CD4-positive, CD25-positive, alpha-beta regulatory T cell (primary cell): ENCODE data around the gene PSORS1C1. TPM values are rescaled to one million over a fixed set of nuclear protein-coding genes. Genes with fewer than 3 reads are reported as not detected.

ENCODE experiments used
- ATAC-seq, 2 donors: fragments of 150-1000 bp; cut with Tn5 transposase; one replicate each; pipeline ENCODE4 v1.10.0; 2021; ENCODE audit warnings: low read depth in 2 of 2, moderate number of reproducible peaks in 2 of 2, moderate library complexity in 1 of 2
- DNase-seq, 3 donors: peaks; one replicate each; pipeline versions ENCODE4 v3.0.0 to v3.0.0-alpha.2; 2012 to 2022; ENCODE audit warnings: mixed read lengths in 1 of 3
- H3K27ac ChIP-seq: one replicate; pipeline ENCODE4 v1.7.0; 2013; ENCODE audit warnings: mild to moderate bottlenecking, low read length; ENCODE audit not compliant: insufficient read depth, poor library complexity, severe bottlenecking
- H3K27me3 ChIP-seq: one replicate; pipeline ENCODE4 v1.7.0; 2013; ENCODE audit warnings: low read length; ENCODE audit not compliant: control insufficient read depth, insufficient read depth
- H3K36me3 ChIP-seq: one replicate; pipeline ENCODE4 v1.7.0; 2013; ENCODE audit warnings: mild to moderate bottlenecking, low read length, moderate library complexity; ENCODE audit not compliant: control insufficient read depth, insufficient read depth
- H3K4me1 ChIP-seq: 2 replicates; pipeline ENCODE4 v1.7.0; 2013; ENCODE audit warnings: mild to moderate bottlenecking, low read length; ENCODE audit not compliant: insufficient read depth, control insufficient read depth, poor library complexity, severe bottlenecking
- H3K4me3 ChIP-seq: one replicate; pipeline ENCODE4 v1.7.0; 2013; ENCODE audit warnings: low read depth, mild to moderate bottlenecking, low read length, moderate library complexity
- H3K9me3 ChIP-seq, 2 experiments: 1 replicate in 1 of 2; 2 replicates in 1 of 2; pipeline ENCODE4 v1.7.0; 2013; ENCODE audit warnings: low read length in 2 of 2, mild to moderate bottlenecking in 1 of 2, moderate library complexity in 1 of 2; ENCODE audit not compliant: control insufficient read depth in 2 of 2
- H3K27ac Mint-ChIP-seq, 3 donors: one replicate each; pipeline ENCODE4 v1.8.0; 2020 to 2022; ENCODE audit warnings: mild to moderate bottlenecking in 3 of 3, mixed read lengths in 3 of 3, moderate library complexity in 2 of 3
- H3K27me3 Mint-ChIP-seq: one replicate; pipeline ENCODE4 v1.8.0; 2022; ENCODE audit warnings: mild to moderate bottlenecking, mixed read lengths
- H3K36me3 Mint-ChIP-seq: one replicate; pipeline ENCODE4 v1.8.0; 2020; ENCODE audit warnings: mixed read lengths
- H3K4me1 Mint-ChIP-seq, 4 donors: one replicate each; pipeline ENCODE4 v1.8.0; 2020 to 2022; ENCODE audit warnings: mixed read lengths in 4 of 4, mild to moderate bottlenecking in 1 of 4
- H3K4me3 Mint-ChIP-seq, 4 donors: one replicate each; pipeline ENCODE4 v1.8.0; 2020 to 2022; ENCODE audit warnings: mild to moderate bottlenecking in 4 of 4, mixed read lengths in 4 of 4, moderate library complexity in 3 of 4
- H3K9me3 Mint-ChIP-seq, 7 donors: one replicate each; pipeline ENCODE4 v1.8.0; 2020 to 2022; ENCODE audit warnings: mixed read lengths in 7 of 7, mild to moderate bottlenecking in 3 of 7, moderate library complexity in 2 of 7
- polyA plus RNA-seq, 4 donors: library from polyadenylated mRNA; unstranded; fragments of 300-500 nt; fragmentation: Illumina TruSeq; gene quantifications; one replicate each; pipeline ENCODE4 v1.2.3, GENCODE V29; 2021
- total RNA-seq: library from RNA; stranded (reverse); gene quantifications from one replicate; pipeline ENCODE4 v1.2.3, GENCODE V29; 2022

PSORS1C1 gene
- total and polyA plus RNA-seq, 5 donors from 2014 or later = not detected

DNA sequence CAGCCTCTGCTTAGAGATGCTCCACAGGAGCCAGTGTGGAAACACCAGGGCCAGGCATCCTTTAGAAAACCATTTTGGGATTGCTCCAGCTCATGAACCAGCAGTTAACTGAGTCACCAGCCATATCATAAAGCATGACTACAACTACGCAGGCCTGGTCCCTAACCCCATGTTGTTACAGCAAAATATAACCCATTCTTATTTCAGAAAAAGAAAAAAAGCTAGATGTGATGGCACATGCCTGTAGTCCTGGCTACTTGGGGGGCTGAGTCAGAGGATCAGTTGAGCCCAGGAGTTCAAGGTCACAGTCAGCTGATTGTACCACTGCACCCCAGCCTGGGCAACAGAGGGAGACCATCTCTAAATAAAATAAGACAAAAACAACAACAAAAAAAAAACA, 39.1 kb upstream of the PSORS1C1 start:
- DNase-seq = no peak
- ATAC-seq = no peak
- Histone ChIP-seq H3K27ac (no peak overlapping the region), H3K27me3 (no peaks in the 10 kb centered on the region), H3K36me3 (no peaks in the 10 kb centered on the region), H3K4me3 (no peak overlapping the region), H3K4me1 (peaks cover 8% of the 10 kb centered on the region), H3K9me3 (no peaks in the 10 kb centered on the region)
- H3K27me3 Mint-ChIP-seq = peaks cover 7% of the 10 kb centered on the region
- no peaks in the 10 kb centered on the region for H3K9me3 Mint-ChIP-seq
- no peak overlapping the region for H3K4me3 Mint-ChIP-seq
- no peak overlapping the region for H3K27ac Mint-ChIP-seq
- H3K36me3 Mint-ChIP-seq = no peaks in the 10 kb centered on the region
- H3K4me1 Mint-ChIP-seq = peaks cover 2 to 10% (median 7%) of the 10 kb centered on the region in 4 donors

DNA sequence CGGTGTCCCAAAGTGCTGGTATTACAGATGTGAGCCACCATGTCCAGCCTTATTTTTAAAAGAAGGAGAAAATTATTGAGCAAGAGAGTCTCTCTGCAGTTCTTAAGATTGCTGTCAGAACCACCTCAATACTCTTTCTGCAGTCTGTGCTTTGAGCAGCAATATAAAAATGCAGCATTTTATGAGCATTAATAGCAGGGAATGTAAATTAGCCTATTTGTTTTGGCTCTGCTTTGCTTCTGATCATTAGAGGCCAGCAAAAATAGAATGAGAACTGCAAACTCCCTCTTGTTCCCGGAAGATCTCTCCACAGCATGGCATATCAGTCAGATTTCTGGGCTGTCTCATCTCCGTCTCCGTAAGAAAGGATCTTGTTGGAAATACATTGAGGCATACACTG, 38.0 kb upstream of the PSORS1C1 start:
- H3K9me3 Mint-ChIP-seq = no peaks in the 10 kb centered on the region
- peaks cover 2 to 10% (median 7%) of the 10 kb centered on the region in 4 donors for H3K4me1 Mint-ChIP-seq
- H3K27me3 Mint-ChIP-seq = peaks cover 8% of the 10 kb centered on the region
- H3K27ac Mint-ChIP-seq = peak overlapping the region in 1 of 3 donors; percentile 29
- H3K27me3 ChIP-seq = no peaks in the 10 kb centered on the region
- ATAC-seq (no peak), DNase-seq (no peak)
- H3K4me1 ChIP-seq = peaks cover 8% of the 10 kb centered on the region
- H3K27ac ChIP-seq = no peak overlapping the region
- H3K4me3 ChIP-seq = no peak overlapping the region
- H3K4me3 Mint-ChIP-seq = no peak overlapping the region
- no peaks in the 10 kb centered on the region for H3K36me3 Mint-ChIP-seq
- no peaks in the 10 kb centered on the region for H3K36me3 ChIP-seq
- H3K9me3 ChIP-seq = no peaks in the 10 kb centered on the region

DNA sequence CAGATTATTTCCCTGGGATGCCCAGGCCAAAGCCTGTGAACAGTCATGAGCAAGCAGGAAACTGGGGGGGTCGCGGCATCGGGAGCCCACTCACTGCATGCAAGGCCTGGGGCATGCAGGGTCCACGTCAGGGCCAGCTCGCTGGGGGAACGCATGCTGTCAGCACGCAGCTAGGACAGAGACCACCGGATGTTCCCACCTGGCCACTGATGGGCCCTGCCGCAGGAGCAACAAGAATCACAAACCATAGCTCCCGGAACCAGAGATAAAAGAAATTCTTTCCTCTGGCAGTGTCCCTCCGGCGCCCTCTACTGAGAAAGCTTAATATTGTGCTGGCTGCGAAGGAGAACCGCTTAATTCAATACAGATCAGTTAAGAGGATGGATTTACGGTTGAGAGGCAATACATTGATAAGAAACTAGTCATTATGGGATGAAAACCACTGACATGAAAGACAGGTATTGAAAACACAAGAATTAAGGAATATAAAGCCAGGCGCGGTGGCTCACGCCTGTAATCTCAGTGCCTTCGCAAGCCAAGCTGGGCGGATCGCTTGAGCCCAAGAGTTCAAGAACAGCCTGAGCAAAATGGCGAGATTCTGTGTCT, 34.8 kb upstream of the PSORS1C1 start:
- Histone ChIP-seq H3K27me3 (no peaks in the 10 kb centered on the region), H3K4me1 (peaks cover 8% of the 10 kb centered on the region), H3K36me3 (no peaks in the 10 kb centered on the region), H3K9me3 (no peaks in the 10 kb centered on the region), H3K4me3 (peak overlapping the region; percentile 10), H3K27ac (no peak overlapping the region)
- Mint-ChIP-seq H3K4me1 (peaks cover 2 to 10% (median 7%) of the 10 kb centered on the region in 4 donors), H3K4me3 (peak overlapping the region in 3 of 4 donors; percentile 7 to 79 (median 58)), H3K27me3 (peaks cover 29% of the 10 kb centered on the region), H3K36me3 (no peaks in the 10 kb centered on the region), H3K9me3 (no peaks in the 10 kb centered on the region), H3K27ac (peak overlapping the region in 1 of 3 donors; percentile 47)
- ATAC-seq (peak; percentile 77 to 78), DNase-seq (peak; percentile 43 to 81 (median 69))

DNA sequence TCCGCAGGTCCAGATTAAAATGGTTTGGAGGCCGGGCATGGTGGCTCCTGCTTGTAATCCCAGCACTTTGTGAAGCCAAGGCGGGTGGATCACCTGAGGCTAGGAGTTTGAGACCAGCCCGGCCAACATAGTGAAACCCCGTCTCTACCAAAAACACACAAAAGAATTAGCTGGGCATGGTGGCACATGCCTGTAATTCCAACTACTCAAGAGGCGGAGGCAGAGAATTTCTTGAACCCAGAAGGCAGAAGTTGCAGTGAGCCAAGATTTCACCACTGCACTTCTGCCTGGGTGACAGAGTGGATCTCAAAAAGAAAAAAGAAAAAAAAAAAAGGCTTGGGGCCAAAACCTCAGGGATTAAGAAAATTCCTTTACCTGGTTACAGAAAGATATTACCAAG, 32.7 kb upstream of the PSORS1C1 start:
- Mint-ChIP-seq H3K36me3 (no peaks in the 10 kb centered on the region), H3K27me3 (peaks cover 35% of the 10 kb centered on the region), H3K4me3 (no peak overlapping the region), H3K4me1 (peaks cover 3 to 12% (median 7%) of the 10 kb centered on the region in 4 donors), H3K9me3 (no peaks in the 10 kb centered on the region), H3K27ac (no peak overlapping the region)
- Histone ChIP-seq H3K4me3 (no peak overlapping the region), H3K9me3 (no peaks in the 10 kb centered on the region), H3K4me1 (peaks cover 8% of the 10 kb centered on the region), H3K27me3 (peaks cover 2% of the 10 kb centered on the region), H3K36me3 (no peaks in the 10 kb centered on the region), H3K27ac (no peak overlapping the region)
- DNase-seq = no peak
- no peak for ATAC-seq

DNA sequence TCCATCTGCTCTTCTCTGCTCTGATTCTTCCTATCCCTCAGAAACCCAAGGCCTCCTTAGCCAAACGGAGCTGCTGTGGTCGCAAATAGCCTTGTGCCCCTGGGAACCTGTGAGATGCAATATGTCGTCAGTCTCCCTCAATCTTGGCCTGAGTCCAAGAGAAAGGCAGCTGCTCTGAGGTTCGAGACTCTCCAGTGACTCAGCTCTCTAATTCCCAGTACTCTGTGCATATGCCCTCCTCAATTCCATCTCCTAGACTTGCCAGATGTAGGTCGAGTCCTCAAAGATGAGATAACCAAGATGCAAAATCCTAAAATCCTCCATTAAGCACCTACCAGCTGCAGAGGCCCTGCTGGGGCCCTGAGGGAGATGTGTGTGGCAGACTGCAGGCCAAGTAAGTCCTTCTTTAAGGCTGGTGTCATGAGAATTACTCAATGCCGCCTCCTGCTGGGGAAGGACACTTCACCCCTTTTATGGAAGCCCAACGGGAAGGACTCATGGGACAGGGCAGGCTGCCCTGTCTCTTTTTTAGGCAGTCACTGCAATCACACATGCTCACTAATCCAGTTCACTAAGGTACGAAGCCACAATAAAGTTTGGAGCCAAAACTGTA, 30.8 kb upstream of the PSORS1C1 start:
- Histone ChIP-seq H3K36me3 (no peaks in the 10 kb centered on the region), H3K9me3 (no peaks in the 10 kb centered on the region), H3K27me3 (peaks cover 2% of the 10 kb centered on the region), H3K27ac (no peak overlapping the region), H3K4me3 (no peak overlapping the region), H3K4me1 (peaks cover 8% of the 10 kb centered on the region)
- Mint-ChIP-seq H3K4me1 (peaks cover 11 to 21% (median 14%) of the 10 kb centered on the region in 4 donors), H3K9me3 (no peaks in the 10 kb centered on the region), H3K27ac (no peak overlapping the region), H3K4me3 (no peak overlapping the region), H3K36me3 (no peaks in the 10 kb centered on the region), H3K27me3 (peaks cover 35% of the 10 kb centered on the region)
- DNase-seq (peak in 1 of 3 donors; percentile 65), ATAC-seq (no peak)

DNA sequence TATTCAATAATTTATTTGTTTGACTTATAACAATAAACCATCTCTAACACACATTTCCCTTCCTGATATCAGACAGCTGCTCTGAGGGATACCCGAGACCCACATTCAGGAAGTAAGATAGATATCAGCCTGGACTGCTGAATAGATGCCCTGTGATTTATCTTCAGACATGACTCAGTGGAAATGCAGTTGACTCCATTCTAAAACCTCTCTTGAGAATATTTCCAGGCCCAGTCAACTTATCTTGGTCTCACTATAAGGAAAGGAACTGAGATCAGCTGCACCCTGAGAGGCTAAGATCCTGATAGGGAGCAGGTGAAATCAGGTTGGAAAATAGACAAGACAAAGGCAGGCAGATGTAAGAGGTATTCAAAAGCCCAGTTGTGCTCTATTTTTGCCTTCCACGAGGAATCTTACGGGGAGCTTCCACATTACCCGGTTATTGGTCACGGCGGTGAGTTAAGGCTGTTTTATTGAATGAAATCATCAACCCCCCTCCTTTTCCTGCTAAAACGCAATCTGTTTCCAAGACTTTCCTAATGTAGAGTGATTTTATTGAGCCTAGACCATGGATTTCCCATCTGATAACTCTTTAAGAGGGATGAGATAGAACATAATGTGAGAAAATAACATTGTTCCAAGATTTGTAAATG, 27.7 kb upstream of the PSORS1C1 start:
- no peak overlapping the region for H3K4me3 ChIP-seq
- no peak overlapping the region for H3K4me3 Mint-ChIP-seq

DNA sequence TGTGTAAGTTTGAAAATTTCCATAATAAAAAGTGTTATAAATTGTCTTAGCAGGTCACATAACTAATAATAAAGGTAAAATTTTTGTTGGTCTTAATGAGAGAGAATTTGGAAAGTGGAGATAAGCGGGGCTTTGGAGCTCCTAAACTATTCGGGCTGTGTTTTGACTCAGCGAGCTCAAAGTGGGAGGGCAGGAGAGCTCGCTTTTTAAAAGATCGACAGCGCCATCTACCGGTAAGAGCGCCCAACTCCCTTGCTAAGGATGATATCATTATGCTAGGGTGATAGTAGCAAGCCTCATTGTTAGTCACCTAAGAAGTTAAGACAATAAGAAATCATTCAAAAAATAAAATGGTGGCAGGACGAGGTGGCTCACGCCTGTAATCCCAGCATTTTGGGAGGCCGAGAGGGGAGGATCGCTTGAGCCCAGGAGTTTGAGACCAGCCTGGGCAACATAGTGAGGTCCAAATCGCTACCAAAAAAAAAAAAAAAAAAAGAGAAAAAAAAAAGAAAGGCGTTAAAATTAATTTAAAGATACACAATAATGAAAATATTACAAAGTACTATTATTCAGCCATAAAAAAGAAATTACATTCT, 27.0 kb upstream of the PSORS1C1 start:
- H3K36me3 ChIP-seq = no peaks in the 10 kb centered on the region
- no peaks in the 10 kb centered on the region for H3K4me1 ChIP-seq
- Mint-ChIP-seq H3K9me3 (no peaks in the 10 kb centered on the region), H3K27me3 (peaks cover 19% of the 10 kb centered on the region), H3K27ac (peak overlapping the region in 1 of 3 donors; percentile 12), H3K4me1 (peaks cover 10 to 26% (median 13%) of the 10 kb centered on the region in 4 donors), H3K4me3 (no peak overlapping the region), H3K36me3 (no peaks in the 10 kb centered on the region)
- no peaks in the 10 kb centered on the region for H3K9me3 ChIP-seq
- no peak overlapping the region for H3K27ac ChIP-seq
- H3K4me3 ChIP-seq = no peak overlapping the region
- peak; percentile 91 to 97 for ATAC-seq
- peak; percentile 76 to 88 (median 84) for DNase-seq
- H3K27me3 ChIP-seq = peaks cover 2% of the 10 kb centered on the region

More for the DNA sequence above, 27.7 kb upstream of the PSORS1C1 start:
- Histone ChIP-seq H3K9me3 (no peaks in the 10 kb centered on the region), H3K36me3 (no peaks in the 10 kb centered on the region), H3K27me3 (peaks cover 2% of the 10 kb centered on the region), H3K4me1 (no peaks in the 10 kb centered on the region), H3K27ac (no peak overlapping the region)
- H3K36me3 Mint-ChIP-seq = no peaks in the 10 kb centered on the region
- no peak overlapping the region for H3K27ac Mint-ChIP-seq
- peaks cover 6 to 22% (median 9%) of the 10 kb centered on the region in 4 donors for H3K4me1 Mint-ChIP-seq
- peaks cover 25% of the 10 kb centered on the region for H3K27me3 Mint-ChIP-seq
- DNase-seq (no peak), ATAC-seq (no peak)
- no peaks in the 10 kb centered on the region for H3K9me3 Mint-ChIP-seq
